ENCODE data around the gene ABCE1. TPM values are rescaled to one million over a fixed set of nuclear protein-coding genes. Genes with fewer than 3 reads are reported as not detected.

Gene ABCE1
- polyA plus RNA-seq, 2 of the 4 experiments (the other 2 are of a cell fraction) = 113 to 120 TPM

GRCh38 chr4:145048817-145049216 is 49.3 kb upstream of the ABCE1 start:
- H3K27ac ChIP-seq = no peak overlapping the region
- ChIA-PET POLR2A (no interaction called here), CTCF (interaction anchor here (0.9 to 1.5 kb wide), 2 partner anchors 13 to 24 kb away, joined by 3 read pairs; no protein-coding TSS in a partner anchor)
- ATAC-seq = no peak
- no peak for TF ChIP-seq BCL3 (IDR thresholded peaks at IDR 0.05)
- no peak for TF ChIP-seq CEBPB (IDR thresholded peaks at IDR 0.05)
- TF ChIP-seq POLR2A (IDR thresholded peaks at IDR 0.05; ENCODE audit: low read length) = no peak
- TF ChIP-seq, protein P1, sequence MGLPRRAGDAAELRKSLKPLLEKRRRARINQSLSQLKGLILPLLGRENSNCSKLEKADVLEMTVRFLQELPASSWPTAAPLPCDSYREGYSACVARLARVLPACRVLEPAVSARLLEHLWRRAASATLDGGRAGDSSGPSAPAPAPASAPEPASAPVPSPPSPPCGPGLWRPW (IDR thresholded peaks at IDR 0.05) = no peak
- no peak for TF ChIP-seq ZFP36 (IDR thresholded peaks at IDR 0.05; ENCODE audit: borderline replicate concordance, partially characterized antibody)
- no peak for TF ChIP-seq EHMT2 (IDR thresholded peaks at IDR 0.05; ENCODE audit: low read depth)
- no peak for TF ChIP-seq CHD2 (IDR thresholded peaks at IDR 0.05; ENCODE audit: low read length, partially characterized antibody)
- no peak for TF ChIP-seq CHD4 (IDR thresholded peaks at IDR 0.05; ENCODE audit: borderline replicate concordance)
- TF ChIP-seq, protein P2, sequence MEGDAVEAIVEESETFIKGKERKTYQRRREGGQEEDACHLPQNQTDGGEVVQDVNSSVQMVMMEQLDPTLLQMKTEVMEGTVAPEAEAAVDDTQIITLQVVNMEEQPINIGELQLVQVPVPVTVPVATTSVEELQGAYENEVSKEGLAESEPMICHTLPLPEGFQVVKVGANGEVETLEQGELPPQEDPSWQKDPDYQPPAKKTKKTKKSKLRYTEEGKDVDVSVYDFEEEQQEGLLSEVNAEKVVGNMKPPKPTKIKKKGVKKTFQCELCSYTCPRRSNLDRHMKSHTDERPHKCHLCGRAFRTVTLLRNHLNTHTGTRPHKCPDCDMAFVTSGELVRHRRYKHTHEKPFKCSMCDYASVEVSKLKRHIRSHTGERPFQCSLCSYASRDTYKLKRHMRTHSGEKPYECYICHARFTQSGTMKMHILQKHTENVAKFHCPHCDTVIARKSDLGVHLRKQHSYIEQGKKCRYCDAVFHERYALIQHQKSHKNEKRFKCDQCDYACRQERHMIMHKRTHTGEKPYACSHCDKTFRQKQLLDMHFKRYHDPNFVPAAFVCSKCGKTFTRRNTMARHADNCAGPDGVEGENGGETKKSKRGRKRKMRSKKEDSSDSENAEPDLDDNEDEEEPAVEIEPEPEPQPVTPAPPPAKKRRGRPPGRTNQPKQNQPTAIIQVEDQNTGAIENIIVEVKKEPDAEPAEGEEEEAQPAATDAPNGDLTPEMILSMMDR (IDR thresholded peaks at IDR 0.05) = no peak
- no peak for TF ChIP-seq NFE2L2 (conservative IDR thresholded peaks at IDR 0.05; ENCODE audit: low read length)
- no peak for TF ChIP-seq EP300 (IDR thresholded peaks at IDR 0.05)
- TF ChIP-seq HOXA7 (CRISPR knock-in tag; IDR thresholded peaks at IDR 0.05) = no peak
- no peak overlapping the region for H3K4me3 ChIP-seq
- no peak for FAIRE-seq
- H3K9me3 ChIP-seq = no peaks in the 10 kb centered on the region
- DNase-seq (ENCODE audit: low read depth in 1 of 2, low spot score in 1 of 2) = no peak
- no peaks in the 10 kb centered on the region for H3K4me1 ChIP-seq
- no peak overlapping the region for H3K4me2 ChIP-seq

DNA sequence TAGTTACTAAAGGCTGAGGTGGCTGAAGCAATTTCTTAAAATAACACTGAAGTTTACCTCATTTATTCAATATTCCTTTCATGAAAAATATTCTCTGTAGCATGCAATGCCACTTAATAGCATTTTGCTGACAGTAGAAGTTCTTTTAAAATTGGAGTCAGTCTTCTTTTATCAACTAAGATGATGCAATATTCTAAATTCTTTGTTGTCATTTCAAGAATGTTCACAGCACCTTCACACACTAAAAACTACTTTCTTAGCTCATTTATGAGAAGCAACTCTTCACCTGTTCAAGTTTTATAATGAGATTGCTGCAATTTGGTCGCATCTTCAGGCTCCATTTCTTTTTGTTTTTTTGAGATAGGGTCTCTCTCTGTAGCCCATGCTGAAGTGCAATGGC is 48.9 kb upstream of the ABCE1 start:
- no peak for FAIRE-seq

More for the DNA sequence above, 48.9 kb upstream of the ABCE1 start:
- no peak for TF ChIP-seq RARB (CRISPR knock-in tag; IDR thresholded peaks at IDR 0.05)
- TF ChIP-seq HOXB13 (CRISPR knock-in tag; IDR thresholded peaks at IDR 0.05; ENCODE audit: low read depth) = no peak
- TF ChIP-seq ESRRA (IDR thresholded peaks at IDR 0.05; ENCODE audit: borderline replicate concordance, low read length) = no peak
- TF ChIP-seq JUNB (IDR thresholded peaks at IDR 0.05) = no peak
- TF ChIP-seq, protein P3, sequence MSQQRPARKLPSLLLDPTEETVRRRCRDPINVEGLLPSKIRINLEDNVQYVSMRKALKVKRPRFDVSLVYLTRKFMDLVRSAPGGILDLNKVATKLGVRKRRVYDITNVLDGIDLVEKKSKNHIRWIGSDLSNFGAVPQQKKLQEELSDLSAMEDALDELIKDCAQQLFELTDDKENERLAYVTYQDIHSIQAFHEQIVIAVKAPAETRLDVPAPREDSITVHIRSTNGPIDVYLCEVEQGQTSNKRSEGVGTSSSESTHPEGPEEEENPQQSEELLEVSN (IDR thresholded peaks at IDR 0.05; ENCODE audit: borderline replicate concordance, low read depth) = no peak
- TF ChIP-seq PBX3 (IDR thresholded peaks at IDR 0.05) = no peak
- no peak for TF ChIP-seq FOSL2 (IDR thresholded peaks at IDR 0.05)
- TF ChIP-seq FOSL2 (CRISPR knock-in tag; IDR thresholded peaks at IDR 0.05) = no peak
- TF ChIP-seq ZNF302 (CRISPR knock-in tag; IDR thresholded peaks at IDR 0.05) = no peak
- TF ChIP-seq, protein P4, sequence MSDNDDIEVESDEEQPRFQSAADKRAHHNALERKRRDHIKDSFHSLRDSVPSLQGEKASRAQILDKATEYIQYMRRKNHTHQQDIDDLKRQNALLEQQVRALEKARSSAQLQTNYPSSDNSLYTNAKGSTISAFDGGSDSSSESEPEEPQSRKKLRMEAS (IDR thresholded peaks at IDR 0.05) = no peak
- TF ChIP-seq, protein P5, sequence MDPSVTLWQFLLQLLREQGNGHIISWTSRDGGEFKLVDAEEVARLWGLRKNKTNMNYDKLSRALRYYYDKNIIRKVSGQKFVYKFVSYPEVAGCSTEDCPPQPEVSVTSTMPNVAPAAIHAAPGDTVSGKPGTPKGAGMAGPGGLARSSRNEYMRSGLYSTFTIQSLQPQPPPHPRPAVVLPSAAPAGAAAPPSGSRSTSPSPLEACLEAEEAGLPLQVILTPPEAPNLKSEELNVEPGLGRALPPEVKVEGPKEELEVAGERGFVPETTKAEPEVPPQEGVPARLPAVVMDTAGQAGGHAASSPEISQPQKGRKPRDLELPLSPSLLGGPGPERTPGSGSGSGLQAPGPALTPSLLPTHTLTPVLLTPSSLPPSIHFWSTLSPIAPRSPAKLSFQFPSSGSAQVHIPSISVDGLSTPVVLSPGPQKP (IDR thresholded peaks at IDR 0.05; ENCODE audit: low read depth, low read length) = no peak
- TF ChIP-seq CBX2 (IDR thresholded peaks at IDR 0.05; ENCODE audit: borderline replicate concordance, low read depth) = no peak
- TF ChIP-seq HOXA7 (CRISPR knock-in tag; IDR thresholded peaks at IDR 0.05) = no peak
- TF ChIP-seq ZC3H11A (IDR thresholded peaks at IDR 0.05) = no peak
- no peak for TF ChIP-seq NR3C1 (IDR thresholded peaks at IDR 0.05)
- TF ChIP-seq, protein P2 (IDR thresholded peaks at IDR 0.05) = no peak
- Histone ChIP-seq H3K9me3 (no peaks in the 10 kb centered on the region), H3K4me3 (no peak overlapping the region), H3K27ac (no peak overlapping the region), H3K4me2 (no peak overlapping the region), H3K4me1 (no peaks in the 10 kb centered on the region)
- DNase-seq (ENCODE audit: low read depth in 1 of 2, low spot score in 1 of 2) (no peak), ATAC-seq (no peak)
- POLR2A ChIA-PET = no interaction called here
- CTCF ChIA-PET = interaction anchor here (0.9 to 1.5 kb wide), 2 partner anchors 13 to 24 kb away, joined by 3 read pairs; no protein-coding TSS in a partner anchor
- 88% methylated on average over 1 of the region's 1 CpG for WGBS (ENCODE audit: missing lambda C conversion rate)

Data from A549 (cell line).